Trophoblast cell (in vitro differentiated cells and primary cell): Measurements from ENCODE around the gene SUMF2.
"Not testable (repeated sequence)": the region's sequence is repeated elsewhere in the genome, so short reads cannot be mapped to it uniquely, and the experiment has no call there.

ENCODE experiments used
- DNase-seq, 2 donors: peaks; one replicate each; pipeline ENCODE4 v3.0.0-alpha.2; 2016
- H2AFZ ChIP-seq: 2 replicates; pipeline ENCODE4 v1.6.1; 2013; ENCODE audit warnings: low read length, moderate library complexity, mild to moderate bottlenecking; ENCODE audit not compliant: insufficient read depth, poor library complexity
- H2AK5ac ChIP-seq: 2 replicates; pipeline ENCODE4 v1.6.1; 2013; ENCODE audit warnings: mild to moderate bottlenecking, low read length
- H2BK120ac ChIP-seq: 2 replicates; pipeline ENCODE4 v1.6.1; 2013; ENCODE audit warnings: low read length, mild to moderate bottlenecking, moderate library complexity; ENCODE audit not compliant: insufficient read depth, poor library complexity
- H2BK12ac ChIP-seq: 2 replicates; pipeline ENCODE4 v1.6.1; 2013; ENCODE audit warnings: mild to moderate bottlenecking, low read length, moderate library complexity
- H2BK5ac ChIP-seq: 2 replicates; pipeline ENCODE4 v1.6.1; 2013; ENCODE audit warnings: low read length, low read depth, moderate library complexity, mild to moderate bottlenecking; ENCODE audit not compliant: poor library complexity
- H3K14ac ChIP-seq: 2 replicates; pipeline ENCODE4 v1.6.1; 2013; ENCODE audit warnings: mild to moderate bottlenecking, low read length
- H3K18ac ChIP-seq: 2 replicates; pipeline ENCODE4 v1.6.1; 2013; ENCODE audit warnings: mild to moderate bottlenecking, low read length
- H3K23ac ChIP-seq: 2 replicates; pipeline ENCODE4 v1.6.1; 2013; ENCODE audit warnings: low read length
- H3K27ac ChIP-seq: 2 replicates; pipeline ENCODE4 v1.5.1; 2013; ENCODE audit warnings: low read depth, mild to moderate bottlenecking, inconsistent platforms, low read length, moderate library complexity
- H3K27me3 ChIP-seq: 2 replicates; pipeline ENCODE4 v1.6.1; 2013; ENCODE audit warnings: inconsistent platforms, mild to moderate bottlenecking, low read length, moderate library complexity; ENCODE audit not compliant: insufficient read depth
- H3K36me3 ChIP-seq, 2 experiments: 1 replicate in 1 of 2; 2 replicates in 1 of 2; pipeline ENCODE4 v1.6.1; 2013; ENCODE audit warnings: low read length in 2 of 2, mild to moderate bottlenecking in 2 of 2, moderate library complexity in 1 of 2; ENCODE audit not compliant: insufficient read depth in 2 of 2, control insufficient read depth in 1 of 2
- H3K4ac ChIP-seq: 2 replicates; pipeline ENCODE4 v1.6.1; 2013; ENCODE audit warnings: low read depth, mild to moderate bottlenecking, low read length, moderate library complexity
- H3K4me1 ChIP-seq, 2 experiments: 1 replicate in 1 of 2; 2 replicates in 1 of 2; pipeline ENCODE4 v1.6.1; 2013; ENCODE audit warnings: low read length in 2 of 2, mild to moderate bottlenecking in 2 of 2, moderate library complexity in 1 of 2; ENCODE audit not compliant: insufficient read depth in 2 of 2, control insufficient read depth in 1 of 2
- H3K4me2 ChIP-seq: 2 replicates; pipeline ENCODE4 v1.6.1; 2013; ENCODE audit warnings: inconsistent platforms, mild to moderate bottlenecking, low read length, moderate library complexity
- H3K4me3 ChIP-seq: 2 replicates; pipeline ENCODE4 v1.5.1; 2013; ENCODE audit warnings: mild to moderate bottlenecking, low read depth, low read length, inconsistent platforms
- H3K79me1 ChIP-seq: one replicate; pipeline ENCODE4 v1.6.1; 2013; ENCODE audit warnings: low read length
- H3K79me2 ChIP-seq: 2 replicates; pipeline ENCODE4 v1.6.1; 2013; ENCODE audit warnings: low read length, mild to moderate bottlenecking; ENCODE audit not compliant: control insufficient read depth, insufficient read depth, poor library complexity
- H3K9ac ChIP-seq: 2 replicates; pipeline ENCODE4 v1.6.1; 2013; ENCODE audit warnings: mild to moderate bottlenecking, low read length
- H3K9me3 ChIP-seq: 2 replicates; pipeline ENCODE4 v1.6.1; 2013; ENCODE audit warnings: low read depth, mild to moderate bottlenecking, control low read depth, inconsistent platforms, low read length; ENCODE audit not compliant: insufficient read depth
- H4K12ac ChIP-seq: 2 replicates; pipeline ENCODE4 v1.6.1; 2013; ENCODE audit warnings: low read depth, mild to moderate bottlenecking, low read length, moderate library complexity
- H4K8ac ChIP-seq: 2 replicates; pipeline ENCODE4 v1.6.1; 2013; ENCODE audit warnings: low read depth, mild to moderate bottlenecking, low read length, moderate library complexity
- H4K91ac ChIP-seq: one replicate; pipeline ENCODE4 v1.6.1; 2013; ENCODE audit warnings: low read depth, mild to moderate bottlenecking, low read length, moderate library complexity
- WGBS: extraction: QIAGEN DNeasy Blood & Tissue Kit; methylation state at CpG from one replicate; pipeline ENCODE4 v1.1.7; 2013; ENCODE audit warnings: missing lambda C conversion rate; ENCODE audit not compliant: insufficient read length, insufficient coverage; ENCODE audit errors: extremely low coverage; 5-methylcytosine and 5-hydroxymethylcytosine counted together

Gene SUMF2

GRCh38 chr7:56046721-56047445 lies 17.2 kb upstream of the SUMF2 start:
- H3K9me3 ChIP-seq, result no peaks in the 10 kb centered on the region
- DNase-seq, result no peak
- H3K4me2 ChIP-seq, result no peak overlapping the region
- no peak overlapping the region for H3K23ac ChIP-seq
- H3K4me1 ChIP-seq, result peaks cover 4 to 5% of the 10 kb centered on the region in 2 experiments
- no peak overlapping the region for H3K27ac ChIP-seq
- no peak overlapping the region for H3K18ac ChIP-seq
- H3K4ac ChIP-seq, result no peak overlapping the region
- H4K12ac ChIP-seq, result no peak overlapping the region
- no peak overlapping the region for H2BK120ac ChIP-seq
- no peak overlapping the region for H4K91ac ChIP-seq
- H3K14ac ChIP-seq, result no peak overlapping the region
- WGBS, result no CpG with 5 or more reads among the region's 5 CpGs
- peaks cover 7% of the 10 kb centered on the region for H3K79me1 ChIP-seq
- no peak overlapping the region for H3K4me3 ChIP-seq
- no peak overlapping the region for H3K9ac ChIP-seq
- H2AFZ ChIP-seq, result no peak overlapping the region
- peaks cover 10% of the 10 kb centered on the region for H3K79me2 ChIP-seq
- peaks cover 2 to 5% of the 10 kb centered on the region in 2 experiments for H3K36me3 ChIP-seq
- H4K8ac ChIP-seq, result no peak overlapping the region
- no peak overlapping the region for H2BK5ac ChIP-seq
- H2BK12ac ChIP-seq, result no peak overlapping the region
- H2AK5ac ChIP-seq, result no peak overlapping the region
- no peaks in the 10 kb centered on the region for H3K27me3 ChIP-seq

GRCh38 chr7:56047446-56048116 lies 16.5 kb upstream of the SUMF2 start:
- H2BK120ac ChIP-seq, H3K9ac ChIP-seq, H2BK5ac ChIP-seq, H4K8ac ChIP-seq, H4K91ac ChIP-seq, H3K36me3 ChIP-seq, H3K27ac ChIP-seq, H3K4me3 ChIP-seq, H4K12ac ChIP-seq, H3K27me3 ChIP-seq, H3K4ac ChIP-seq, H3K23ac ChIP-seq, H2AFZ ChIP-seq, DNase-seq, H3K4me1 ChIP-seq, H2BK12ac ChIP-seq, H3K14ac ChIP-seq, H3K18ac ChIP-seq, H3K4me2 ChIP-seq, H3K9me3 ChIP-seq, H2AK5ac ChIP-seq: not testable (repeated sequence)
- Histone ChIP-seq H3K79me2 (peaks cover 16% of the 10 kb centered on the region), H3K79me1 (peaks cover 11% of the 10 kb centered on the region)
- WGBS, result no CpG with 5 or more reads among the region's 11 CpGs

- no peak overlapping the region for H4K8ac ChIP-seq
- peaks cover 11% of the 10 kb centered on the region for H3K79me1 ChIP-seq
- no peak overlapping the region for H2BK12ac ChIP-seq
- no CpG with 5 or more reads among the region's 1 CpG for WGBS
- no peak overlapping the region for H3K9ac ChIP-seq
- no peak overlapping the region for H3K4me2 ChIP-seq
- H3K23ac ChIP-seq, result no peak overlapping the region
- no peak overlapping the region for H3K14ac ChIP-seq
- no peak overlapping the region for H4K91ac ChIP-seq
- no peak overlapping the region for H3K4me3 ChIP-seq
- H3K4ac ChIP-seq, result no peak overlapping the region
- H4K12ac ChIP-seq, result no peak overlapping the region
- H2BK120ac ChIP-seq, result no peak overlapping the region
- DNase-seq, result no peak
- no peaks in the 10 kb centered on the region for H3K27me3 ChIP-seq
- peaks cover 20% of the 10 kb centered on the region for H3K79me2 ChIP-seq
- H3K36me3 ChIP-seq, result peaks cover 4 to 6% of the 10 kb centered on the region in 2 experiments
- H2AK5ac ChIP-seq, result no peak overlapping the region
- no peak overlapping the region for H3K18ac ChIP-seq
- H3K27ac ChIP-seq, result no peak overlapping the region
- peaks cover 7% of the 10 kb centered on the region in 2 experiments for H3K4me1 ChIP-seq
- no peak overlapping the region for H2BK5ac ChIP-seq
- H3K9me3 ChIP-seq, result no peaks in the 10 kb centered on the region
- no peak overlapping the region for H2AFZ ChIP-seq
These were observed 15.8 kb upstream of the SUMF2 start for GRCh38 chr7:56048245-56048644.

- not testable (repeated sequence) for H3K4me1 ChIP-seq, H3K27me3 ChIP-seq, H3K23ac ChIP-seq, H2BK12ac ChIP-seq, H3K9me3 ChIP-seq, H2BK5ac ChIP-seq, H3K4me2 ChIP-seq, H3K18ac ChIP-seq, H3K36me3 ChIP-seq, H2AK5ac ChIP-seq, H3K9ac ChIP-seq, H3K4me3 ChIP-seq, H4K12ac ChIP-seq, H4K8ac ChIP-seq, H3K14ac ChIP-seq, H2BK120ac ChIP-seq, H3K4ac ChIP-seq, H2AFZ ChIP-seq, H4K91ac ChIP-seq, H3K27ac ChIP-seq
- peak in 1 of 2 donors; percentile 20 for DNase-seq
- WGBS, result no CpG with 5 or more reads among the region's 8 CpGs
- H3K79me1 ChIP-seq, result peaks cover 11% of the 10 kb centered on the region
- H3K79me2 ChIP-seq, result peaks cover 23% of the 10 kb centered on the region
These were observed 15.3 kb upstream of the SUMF2 start for GRCh38 chr7:56048763-56049162.
